Adrenal gland (tissue), 12 donors: ENCODE results near the gene TOGARAM1. TPM values are rescaled to one million over a fixed set of nuclear protein-coding genes. Genes with fewer than 3 reads are reported as not detected.

Experiments used
- DNase-seq, 7 donors: peaks; one replicate each; pipeline ENCODE4 v3.0.0-alpha.2; 2019 to 2020
- H3K27ac ChIP-seq, 5 donors: fragments of 200-600 bp; sonication (generic) in 4 of 5; 1 replicate in 3 of 5; 2 replicates in 2 of 5; pipeline versions ENCODE4 v1.5.1 to v1.8.0; 2016 to 2020; ENCODE audit warnings: mild to moderate bottlenecking in 1 of 5
- H3K27me3 ChIP-seq: fragments of 200-600 bp; 2 replicates; pipeline ENCODE4 v1.8.0; 2021
- H3K36me3 ChIP-seq, 2 donors: fragments of 200-600 bp; replicated peaks in 1 of 2; 1 replicate in 1 of 2; 2 replicates in 1 of 2; pipeline versions ENCODE4 v1.5.1 to v1.8.0; 2018 to 2022
- H3K4me1 ChIP-seq, 2 donors: fragments of 200-600 bp; replicated peaks in 1 of 2; 1 replicate in 1 of 2; 2 replicates in 1 of 2; pipeline versions ENCODE4 v1.5.1 to v1.8.0; 2018 to 2021
- H3K4me3 ChIP-seq, 4 donors: fragments of 200-600 bp; sonication (generic) in 3 of 4; one replicate each; pipeline ENCODE4 v1.5.1; 2016 to 2018
- H3K9me3 ChIP-seq, 3 donors: fragments of 200-600 bp; sonication (generic) in 1 of 3; replicated peaks in 1 of 3; 1 replicate in 2 of 3; 2 replicates in 1 of 3; pipeline versions ENCODE4 v1.5.1 to v1.8.0; 2016 to 2021
- CTCF ChIP-seq, 6 experiments: fragments of 450-650 bp in 4 of 6; fragments of 200-600 bp in 2 of 6; sonication (generic) in 1 of 6; IDR thresholded peaks; 1 replicate in 5 of 6; 2 replicates in 1 of 6; pipeline versions ENCODE4 v1.5.1 to v1.8.0; 2016 to 2021; ENCODE audit warnings: antibody characterized with exemption in 6 of 6, mild to moderate bottlenecking in 2 of 6, moderate library complexity in 1 of 6
- POLR2A ChIP-seq, 2 donors: fragments of 450-650 bp; IDR thresholded peaks; one replicate each; pipeline ENCODE4 v1.6.1; 2017; ENCODE audit warnings: antibody characterized with exemption in 2 of 2, mild to moderate bottlenecking in 2 of 2, moderate library complexity in 1 of 2
- WGBS, 4 donors: extraction: QIAGEN DNeasy Blood & Tissue Kit in 2 of 4; methylation state at CpG; one replicate each; pipeline versions ENCODE4 v1.1.5 to v1.1.7; 2013 to 2017; 5-methylcytosine and 5-hydroxymethylcytosine counted together
- intact Hi-C, 2 donors: fragments of 100-400 bp; cut with DNase I; formaldehyde crosslinking; loops; one replicate each; pipeline versions ENCODE4 v1.14.1 to v1.15.0; 2022 to 2023
- polyA plus RNA-seq, 3 donors: library from polyadenylated mRNA; stranded (reverse); fragments of 200-250 nt in 2 of 3; fragments of 350-450 nt in 1 of 3; fragmentation: Illumina TruSeq in 1 of 3; extraction: RNeasy Lipid Tissue Mini Kit (QIAGEN cat#74804) in 1 of 3; gene quantifications; one replicate each; pipeline ENCODE4 v1.2.3, GENCODE V29; 2013 to 2014
- total RNA-seq, 9 donors: library from RNA; depleted of rRNA in 4 of 9; stranded (reverse); fragments of >200 nt in 4 of 9; fragments of 120-200 nt in 1 of 9; fragmentation: NEBNext Ultra II Directional in 1 of 9; extraction: Animal tissue kit (Norgen Biotek cat#: 25700) in 1 of 9; gene quantifications; one replicate each; pipeline versions ENCODE4 v1.1.0 to v1.2.4, GENCODE V29; 2013 to 2023
- donor health status: healthy with polysubstance abuse.
- donor health status: Bipolar disorder and iron deficiency.
- donor health status: DM: yes; HTN: yes; CAD: no.
- donor health status: DM: no; HTN: no; CAD: no.
- donor health status: DM: no; HTN: no; CAD: no.
- donor health status: DM: yes; HTN: yes; CAD: no.

Gene TOGARAM1
- total and polyA plus RNA-seq, 12 donors: 4.2 to 42.0 (median 19.1) TPM

- Histone ChIP-seq H3K27ac (no peak overlapping the region), H3K9me3 (no peaks in the 10 kb centered on the region), H3K4me3 (no peak overlapping the region), H3K36me3 (peaks cover 0 to 36% of the 10 kb centered on the region in 2 donors), H3K27me3 (no peaks in the 10 kb centered on the region), H3K4me1 (peaks cover 0 to under 1% of the 10 kb centered on the region in 2 donors)
- no peak for TF ChIP-seq CTCF (IDR thresholded peaks at IDR 0.05)
- TF ChIP-seq POLR2A (IDR thresholded peaks at IDR 0.05): no peak
- 96 to 100% (median 99%) methylated on average over 4 of the region's 4 CpGs for WGBS, 4 donors
- no peak for DNase-seq
- intact Hi-C loops: no loop called here
Observed at GRCh38 chr14:45096218-45096617, 134.2 kb downstream of the TOGARAM1 start.

- no peak for TF ChIP-seq CTCF (IDR thresholded peaks at IDR 0.05)
- TF ChIP-seq POLR2A (IDR thresholded peaks at IDR 0.05): no peak
- no peak for DNase-seq
- H3K4me1 ChIP-seq: no peaks in the 10 kb centered on the region
- intact Hi-C loops: no loop called here
- no peaks in the 10 kb centered on the region for H3K27me3 ChIP-seq
- H3K9me3 ChIP-seq: no peaks in the 10 kb centered on the region
- no peak overlapping the region for H3K27ac ChIP-seq
- H3K4me3 ChIP-seq: no peak overlapping the region
- H3K36me3 ChIP-seq: peaks cover 0 to 57% of the 10 kb centered on the region in 2 donors
Observed at GRCh38 chr14:45103806-45104205, 141.8 kb downstream of the TOGARAM1 start.

- H3K36me3 ChIP-seq: peaks cover 0 to 60% of the 10 kb centered on the region in 2 donors
- intact Hi-C loops: no loop called here
- no peak overlapping the region for H3K27ac ChIP-seq
- no peak for DNase-seq
- H3K27me3 ChIP-seq: no peaks in the 10 kb centered on the region
- no peaks in the 10 kb centered on the region for H3K4me1 ChIP-seq
- H3K4me3 ChIP-seq: no peak overlapping the region
- WGBS, 4 donors: 96 to 100% (median 99%) methylated on average over 1 of the region's 1 CpG
- H3K9me3 ChIP-seq: no peaks in the 10 kb centered on the region
- TF ChIP-seq CTCF (IDR thresholded peaks at IDR 0.05): no peak
- TF ChIP-seq POLR2A (IDR thresholded peaks at IDR 0.05): no peak
Observed at GRCh38 chr14:45104561-45104960, 142.6 kb downstream of the TOGARAM1 start.

GRCh38 chr14:45112896-45113781, 151.1 kb downstream of the TOGARAM1 start:
- H3K27me3 ChIP-seq: no peaks in the 10 kb centered on the region
- TF ChIP-seq POLR2A (IDR thresholded peaks at IDR 0.05) (no peak), CTCF (IDR thresholded peaks at IDR 0.05) (no peak)
- H3K27ac ChIP-seq: no peak overlapping the region
- H3K4me1 ChIP-seq: no peaks in the 10 kb centered on the region
- 88 to 93% (median 90%) methylated on average over 6 of the region's 6 CpGs for WGBS, 4 donors
- H3K36me3 ChIP-seq: peaks cover 0 to 69% of the 10 kb centered on the region in 2 donors
- no peak for DNase-seq
- peaks cover 0 to 3% (median 0%) of the 10 kb centered on the region in 3 donors for H3K9me3 ChIP-seq
- H3K4me3 ChIP-seq: no peak overlapping the region
- intact Hi-C loops: no loop called here
